Activated CD4-positive, alpha-beta T cell treated with anti-CD3 and anti-CD28 coated beads, Interleukin-2, amount 50 U/mL, for 48 hours (primary cell): ENCODE data around the gene ZNF664.

Experiments
- DNase-seq, 2 experiments: peaks; one replicate each; pipeline ENCODE4 v3.0.0-alpha.2; 2020

The ZNF664 gene

DNA sequence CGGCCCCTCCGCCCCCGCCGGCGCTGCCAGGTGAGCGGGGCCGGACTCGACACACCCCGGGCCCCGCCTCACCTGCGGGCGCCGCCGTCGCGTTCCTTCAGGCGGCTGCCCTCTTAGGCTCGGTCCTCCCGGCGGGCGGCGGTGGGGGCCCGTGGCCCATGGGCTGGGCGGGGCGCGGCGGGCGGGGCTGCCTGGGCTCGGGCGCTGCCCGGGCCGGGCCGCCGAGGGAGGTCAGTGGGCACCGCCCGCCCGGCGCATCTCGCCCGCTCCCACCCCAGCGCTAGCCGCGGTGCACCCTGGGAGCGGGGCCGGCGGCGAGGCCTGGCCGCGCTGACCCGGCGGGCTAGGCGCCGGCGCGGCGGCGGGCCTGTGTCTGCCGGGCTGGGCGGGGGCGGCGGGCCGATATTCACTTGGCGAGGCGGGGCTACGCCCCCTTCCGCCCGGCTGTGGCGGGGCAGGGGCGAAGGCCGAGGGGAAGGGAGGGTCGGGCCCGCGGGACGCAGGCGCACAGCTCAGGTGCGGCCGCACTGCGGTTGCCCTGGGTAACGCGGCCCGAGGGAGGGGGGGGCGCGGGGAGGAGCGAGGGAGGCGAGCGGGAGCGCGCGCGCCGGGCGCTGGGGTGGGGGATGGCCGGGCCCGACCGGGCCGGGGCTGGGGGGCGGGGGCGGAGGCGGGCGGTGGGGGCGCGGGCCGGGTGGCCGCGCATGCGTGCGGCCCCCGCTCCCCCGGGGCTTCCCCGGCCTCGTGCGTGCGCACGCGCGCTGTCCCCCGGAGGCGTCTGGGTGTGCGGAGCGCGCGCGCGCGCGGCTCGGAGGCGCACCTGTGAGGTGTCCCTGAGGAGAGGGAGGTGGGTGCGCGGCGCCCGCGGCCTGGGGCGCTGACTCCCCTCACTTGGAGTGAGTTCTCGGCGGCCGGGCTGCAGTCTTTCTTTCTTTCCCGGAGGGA, at the start of gene ZNF664, which contains the start of gene CCDC92:
TSS of gene ZNF664 (plus strand) at position 759 of the 945 bp plus-strand sequence. CDS start 38,930 bp downstream, outside the sequence.
TSS of gene CCDC92 (minus strand) at position 375 of the 945 bp plus-strand sequence. CDS start 28,526 bp downstream, outside the sequence.
- DNase-seq: peak; percentile 93

DNA sequence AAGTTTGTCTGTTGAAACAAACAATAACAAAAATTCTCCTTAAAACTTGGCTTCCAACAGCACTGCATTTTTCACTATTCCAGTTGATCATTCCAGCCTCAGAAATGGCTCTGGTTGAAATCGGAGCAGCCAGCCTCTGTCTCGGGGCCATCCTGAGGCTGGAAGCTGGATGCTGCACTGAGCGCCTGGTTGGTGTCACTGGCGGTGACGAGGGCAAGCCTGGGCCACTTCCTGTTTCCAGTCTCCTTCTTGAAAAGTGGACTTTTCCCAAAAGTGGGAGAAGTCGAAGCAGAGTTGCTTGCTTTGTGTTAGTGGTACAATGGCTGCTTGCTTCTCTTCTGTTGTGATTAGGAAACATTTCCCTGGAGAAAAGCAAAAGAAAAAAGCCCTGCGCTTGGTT, 49.1 kb upstream of the ZNF664 start:
- DNase-seq: no peak

DNA sequence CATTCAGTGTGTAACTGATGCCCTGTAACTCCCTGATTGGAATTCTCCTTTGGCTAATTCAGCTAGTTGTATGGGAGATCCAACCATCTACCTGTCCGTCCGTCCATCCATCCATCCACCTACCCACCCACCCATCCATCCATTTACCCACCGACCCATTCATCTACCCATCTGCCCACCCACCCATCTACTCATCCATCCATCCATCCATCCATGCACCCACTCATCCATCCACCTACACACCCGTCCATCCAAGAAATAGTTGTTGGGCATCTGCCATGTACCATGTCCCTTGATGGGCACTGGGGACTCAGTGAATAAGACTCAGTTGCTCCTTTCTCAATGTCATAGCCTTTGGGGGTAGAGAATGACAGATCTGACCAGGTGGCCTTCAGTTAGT, 48.5 kb upstream of the ZNF664 start:
- DNase-seq: no peak

DNA sequence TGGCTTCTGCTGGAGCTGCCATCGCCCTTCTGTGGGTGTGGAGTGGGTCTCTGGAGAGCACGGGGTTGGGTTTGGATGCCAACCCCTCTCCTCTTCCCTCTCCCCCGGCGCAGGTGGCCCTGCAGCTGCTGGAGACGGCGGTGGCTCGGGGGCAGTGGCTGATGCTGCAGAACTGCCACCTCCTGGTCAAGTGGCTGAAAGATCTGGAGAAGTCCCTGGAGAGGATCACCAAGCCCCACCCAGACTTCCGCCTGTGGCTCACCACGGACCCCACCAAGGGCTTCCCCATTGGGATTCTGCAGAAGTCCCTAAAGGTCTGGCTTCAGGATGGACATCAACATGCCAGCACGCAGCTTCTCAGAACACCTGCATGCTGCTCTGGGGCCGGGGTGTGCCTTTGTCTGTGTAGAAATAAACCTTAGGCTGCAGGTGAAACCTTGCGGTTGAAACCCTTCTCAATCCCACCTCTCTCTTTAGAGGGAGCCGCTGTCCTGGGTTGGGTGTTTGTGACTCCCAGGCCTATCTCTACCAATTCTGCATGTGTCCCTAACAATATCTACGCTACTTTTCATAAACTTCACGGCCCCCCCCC, 44.6 kb upstream of the ZNF664 start:
- no peak for DNase-seq

DNA sequence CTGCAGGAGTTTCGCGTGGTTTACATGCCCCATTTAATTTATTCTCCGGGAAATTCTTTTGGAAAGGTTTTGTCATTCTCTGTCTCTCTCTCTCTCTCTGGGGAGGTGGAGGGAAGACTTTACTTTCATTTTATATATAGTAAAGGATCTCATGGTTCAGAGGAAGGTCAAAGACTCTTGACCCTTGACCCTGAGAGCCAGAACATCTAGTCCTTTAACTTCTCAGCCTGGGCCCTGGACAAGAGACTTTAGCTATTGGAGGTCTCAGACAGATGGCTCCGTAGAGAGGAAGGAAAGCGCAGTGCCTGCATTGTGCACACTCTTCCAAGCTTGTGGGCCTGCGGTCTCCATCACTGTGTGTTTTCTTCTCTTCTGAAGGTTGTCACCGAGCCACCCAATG, 44.1 kb upstream of the ZNF664 start:
- no peak for DNase-seq

DNA sequence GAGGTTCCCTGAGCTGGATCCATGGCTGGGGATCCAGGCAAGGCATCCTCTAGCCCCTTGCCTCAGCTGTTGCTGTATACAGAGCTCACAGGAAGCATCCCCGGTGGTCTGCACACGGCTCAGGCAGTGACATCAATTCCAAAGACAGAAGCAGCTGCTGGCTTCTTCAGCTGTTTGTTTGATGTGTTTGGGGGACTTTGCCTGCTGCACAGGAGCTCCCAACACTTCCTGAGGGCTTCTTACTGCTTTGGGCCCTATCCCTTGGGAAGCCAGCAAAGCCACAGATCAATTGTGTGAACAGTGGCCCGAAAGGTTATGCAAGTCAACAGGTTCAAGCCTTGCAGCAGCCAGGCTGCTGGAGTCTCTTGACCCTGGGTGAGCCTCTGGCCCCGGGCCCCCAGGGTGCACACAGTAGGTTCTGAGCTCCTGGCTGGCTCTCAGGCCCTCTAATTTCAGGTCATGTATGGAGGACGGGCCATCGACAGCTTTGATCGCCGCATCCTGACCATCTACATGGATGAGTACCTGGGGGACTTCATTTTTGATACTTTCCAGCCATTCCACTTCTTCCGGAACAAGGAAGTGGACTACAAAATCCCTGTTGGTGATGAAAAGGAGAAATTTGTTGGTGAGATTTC, 43.0 kb upstream of the ZNF664 start:
- DNase-seq: no peak

DNA sequence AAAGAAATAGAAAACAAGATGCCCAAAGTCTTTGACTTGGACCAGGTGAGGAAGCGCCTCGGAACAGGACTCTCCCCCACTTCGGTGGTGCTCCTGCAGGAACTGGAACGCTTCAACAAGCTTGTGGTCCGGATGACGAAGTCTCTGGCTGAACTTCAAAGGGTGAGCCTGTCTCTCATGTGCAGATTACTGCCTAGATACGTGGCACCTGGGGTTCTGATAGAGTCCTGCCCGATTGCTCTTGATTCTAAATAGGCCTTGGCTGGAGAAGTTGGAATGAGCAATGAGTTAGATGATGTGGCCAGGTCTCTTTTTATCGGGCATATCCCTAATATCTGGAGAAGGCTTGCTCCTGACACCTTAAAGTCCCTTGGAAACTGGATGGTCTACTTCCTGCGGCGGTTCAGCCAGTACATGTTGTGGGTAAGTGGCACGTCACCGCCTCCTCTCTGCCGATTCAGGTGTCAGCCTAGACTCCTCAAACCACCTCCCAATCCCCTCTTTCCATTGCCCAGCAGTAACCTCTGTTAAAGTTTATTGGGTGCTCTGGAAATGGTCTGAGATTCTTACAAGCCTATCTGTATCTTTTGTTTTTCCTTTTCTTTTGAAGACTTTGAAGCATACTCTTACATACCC, 41.2 kb upstream of the ZNF664 start:
- DNase-seq: peak; percentile 16 to 38

DNA sequence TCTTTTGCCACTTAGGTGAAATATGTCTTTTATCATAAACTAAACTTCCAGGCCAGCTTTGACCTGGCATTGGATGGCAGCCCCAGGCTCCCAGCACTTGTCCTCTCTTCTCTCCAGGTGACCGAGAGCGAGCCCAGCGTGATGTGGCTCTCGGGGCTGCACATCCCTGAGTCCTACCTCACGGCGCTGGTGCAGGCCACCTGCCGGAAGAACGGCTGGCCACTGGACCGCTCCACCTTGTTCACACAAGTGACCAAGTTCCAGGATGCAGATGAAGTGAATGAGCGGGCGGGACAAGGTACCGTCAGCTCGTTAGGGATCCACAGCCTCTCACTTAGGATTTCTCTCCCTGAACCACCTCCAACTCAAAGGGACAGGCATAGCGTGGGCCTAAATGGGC, 39.8 kb upstream of the ZNF664 start:
- no peak for DNase-seq

DNA sequence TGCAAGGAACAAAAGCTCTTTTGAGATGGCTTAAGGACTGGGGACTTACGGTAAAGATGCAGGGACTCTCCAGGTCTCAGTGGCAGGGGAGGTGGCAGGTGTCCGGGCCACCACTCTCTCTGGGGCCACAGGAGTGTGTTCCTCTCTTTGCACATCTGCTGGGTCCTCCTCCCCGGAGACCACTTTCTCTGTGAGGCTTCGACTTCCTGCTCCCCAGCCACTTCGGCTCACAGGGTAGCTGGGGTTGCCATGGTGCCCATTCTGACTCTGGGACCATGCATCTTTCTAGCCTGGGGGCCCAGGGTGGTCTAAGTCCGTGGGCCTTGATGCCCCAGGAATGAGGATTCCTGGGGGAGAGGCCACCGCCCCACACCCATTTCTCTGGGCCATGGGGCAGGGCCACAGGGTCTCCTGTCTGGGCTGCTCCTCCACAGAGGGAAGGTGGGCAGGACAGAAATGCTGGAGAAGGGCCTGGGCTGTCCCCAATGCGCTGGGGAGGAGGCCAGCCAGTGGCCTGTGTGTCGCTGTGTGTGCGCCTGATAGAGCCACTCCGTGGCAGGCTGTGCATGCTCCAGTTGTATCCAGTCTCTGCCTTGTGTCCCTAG, 38.9 kb upstream of the ZNF664 start:
- DNase-seq: no peak

DNA sequence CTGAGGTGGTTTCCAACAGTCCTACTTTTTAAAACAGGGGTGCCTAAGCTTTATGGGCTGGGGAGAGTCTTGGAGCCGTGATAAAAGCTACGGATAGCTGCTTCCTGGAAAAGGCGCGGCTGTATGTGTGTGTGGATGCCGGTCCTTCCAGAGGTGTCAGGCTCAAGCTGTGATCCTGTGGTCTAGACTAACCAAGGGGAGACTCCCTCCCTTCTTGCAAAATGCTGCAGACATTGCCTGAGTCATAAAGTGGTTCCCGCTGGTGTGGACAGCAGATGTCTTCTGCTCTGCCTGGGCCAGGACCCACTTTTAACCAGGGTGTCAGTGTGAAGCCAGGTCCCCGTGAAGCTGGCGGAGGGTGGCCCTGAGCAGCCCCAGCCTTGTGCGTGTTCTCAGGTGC, 38.2 kb upstream of the ZNF664 start:
- DNase-seq: no peak

DNA sequence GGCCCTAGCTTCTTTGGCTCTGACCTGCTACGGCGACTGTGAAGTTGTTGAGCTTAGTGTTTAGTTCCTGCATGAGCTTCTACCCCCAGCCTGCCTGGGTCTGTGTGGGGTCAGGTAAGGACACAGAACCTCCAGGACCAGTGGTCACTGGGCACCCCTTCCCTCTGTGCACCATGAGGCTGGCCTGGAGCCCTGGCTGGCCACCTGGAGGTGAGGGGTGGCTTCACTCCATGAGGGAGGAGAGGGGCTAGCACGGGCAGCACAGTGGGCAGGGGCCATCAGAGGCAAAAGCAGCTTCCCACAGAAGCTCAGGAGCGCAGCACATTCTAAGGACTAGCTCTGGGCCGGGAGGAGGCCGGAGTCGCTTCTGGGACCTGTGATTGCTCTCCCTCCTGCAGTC, 37.1 kb upstream of the ZNF664 start:
- DNase-seq: no peak

DNA sequence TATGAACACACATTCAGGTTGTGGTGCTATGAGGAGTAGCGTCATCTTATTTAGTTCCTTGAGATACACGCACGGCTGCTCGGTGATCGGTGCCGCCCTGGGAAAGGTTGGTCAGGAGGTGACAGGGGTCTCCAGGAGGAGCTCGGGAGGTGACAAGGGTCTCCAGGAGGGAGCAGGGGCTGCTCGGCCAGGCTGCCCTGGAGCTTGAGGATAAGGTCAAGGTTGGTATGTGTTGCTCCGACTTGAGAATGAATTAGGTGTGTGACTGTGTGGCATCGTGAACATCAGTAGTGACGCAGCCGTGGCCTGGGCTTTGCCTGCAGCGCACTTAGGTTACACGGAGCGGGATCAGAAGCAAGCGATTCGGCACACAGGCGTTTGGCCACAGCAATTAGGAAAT, 36.5 kb upstream of the ZNF664 start:
- no peak for DNase-seq

DNA sequence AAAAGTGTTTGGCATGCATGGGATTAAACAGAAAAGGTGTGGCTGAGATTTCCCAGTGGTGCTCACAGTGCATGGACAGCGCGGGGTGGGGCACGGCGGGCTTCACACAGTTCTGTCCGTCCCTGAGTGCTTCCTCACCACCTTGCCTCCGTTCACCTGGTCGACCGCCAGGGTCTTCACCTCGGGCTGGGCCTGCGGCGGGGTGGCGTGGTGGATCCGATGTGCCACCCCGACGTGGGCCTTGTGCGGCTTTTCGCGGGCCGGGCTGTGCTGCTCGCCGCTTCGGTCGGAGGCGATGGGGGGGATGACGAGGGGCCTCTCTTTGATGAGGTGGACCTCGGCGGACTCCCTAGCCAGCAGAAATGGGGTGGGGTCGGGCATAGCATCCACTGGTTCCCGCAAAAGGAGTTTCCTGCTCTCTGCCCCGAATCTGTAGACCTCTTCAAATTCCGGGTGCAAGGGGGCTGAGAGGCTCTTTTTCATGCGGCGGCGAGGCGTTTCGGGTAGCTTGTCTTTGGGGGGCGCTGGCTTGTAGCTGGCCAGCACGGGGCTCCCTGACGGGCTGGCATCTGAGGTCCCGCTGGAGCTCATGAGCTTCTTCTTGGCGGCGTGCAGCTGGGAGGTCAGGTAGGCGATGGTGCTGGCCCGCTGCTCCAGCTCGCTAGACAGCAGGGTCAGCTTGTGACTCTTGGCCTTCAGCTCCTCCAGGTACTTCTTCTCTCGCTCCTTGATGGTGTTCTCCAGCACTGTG, 35.9 kb upstream of the ZNF664 start:
- DNase-seq: no peak

DNA sequence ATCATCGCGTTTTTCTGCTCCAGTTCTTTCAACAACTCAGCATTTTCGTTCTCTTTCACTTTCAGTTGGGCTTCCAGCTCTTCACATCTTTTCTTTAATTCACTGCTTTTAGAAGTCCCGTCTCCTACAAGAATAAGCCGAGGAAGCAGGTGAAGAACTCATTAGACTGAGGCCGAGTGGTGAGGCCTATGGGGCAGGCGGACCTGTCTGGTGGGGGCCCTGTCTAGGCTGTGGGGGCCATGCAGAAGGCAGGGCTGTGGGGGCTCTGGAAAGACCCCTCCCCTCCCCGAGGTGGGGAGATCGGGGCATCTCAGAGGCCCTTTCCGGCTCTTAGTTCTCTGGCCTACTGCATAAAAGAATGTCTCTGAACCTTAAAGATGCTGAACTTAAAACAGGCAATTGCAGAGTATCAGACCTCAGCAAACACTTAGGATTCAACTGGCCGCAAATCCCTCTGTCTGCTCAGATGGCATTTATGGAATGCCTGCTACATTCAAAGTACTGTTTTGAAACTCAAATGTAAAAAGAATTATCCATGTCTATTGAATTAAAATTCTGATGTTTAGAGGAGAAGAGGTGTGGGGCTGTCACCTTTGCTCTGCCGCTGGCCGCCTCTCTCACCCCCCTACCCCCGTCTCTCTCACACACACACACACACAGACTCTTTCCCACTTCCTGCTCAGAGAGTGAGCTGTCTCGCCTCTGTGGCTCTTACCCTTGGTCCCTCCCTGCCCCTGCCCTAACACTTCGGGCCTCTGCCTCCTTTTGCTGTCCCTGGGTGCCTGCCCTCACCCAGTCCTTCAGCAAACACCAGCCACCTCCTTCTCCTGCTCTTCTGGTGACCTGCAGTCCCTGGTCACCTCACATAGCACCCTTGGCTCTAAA, 35.1 kb upstream of the ZNF664 start:
- peak; percentile 49 to 62 for DNase-seq

DNA sequence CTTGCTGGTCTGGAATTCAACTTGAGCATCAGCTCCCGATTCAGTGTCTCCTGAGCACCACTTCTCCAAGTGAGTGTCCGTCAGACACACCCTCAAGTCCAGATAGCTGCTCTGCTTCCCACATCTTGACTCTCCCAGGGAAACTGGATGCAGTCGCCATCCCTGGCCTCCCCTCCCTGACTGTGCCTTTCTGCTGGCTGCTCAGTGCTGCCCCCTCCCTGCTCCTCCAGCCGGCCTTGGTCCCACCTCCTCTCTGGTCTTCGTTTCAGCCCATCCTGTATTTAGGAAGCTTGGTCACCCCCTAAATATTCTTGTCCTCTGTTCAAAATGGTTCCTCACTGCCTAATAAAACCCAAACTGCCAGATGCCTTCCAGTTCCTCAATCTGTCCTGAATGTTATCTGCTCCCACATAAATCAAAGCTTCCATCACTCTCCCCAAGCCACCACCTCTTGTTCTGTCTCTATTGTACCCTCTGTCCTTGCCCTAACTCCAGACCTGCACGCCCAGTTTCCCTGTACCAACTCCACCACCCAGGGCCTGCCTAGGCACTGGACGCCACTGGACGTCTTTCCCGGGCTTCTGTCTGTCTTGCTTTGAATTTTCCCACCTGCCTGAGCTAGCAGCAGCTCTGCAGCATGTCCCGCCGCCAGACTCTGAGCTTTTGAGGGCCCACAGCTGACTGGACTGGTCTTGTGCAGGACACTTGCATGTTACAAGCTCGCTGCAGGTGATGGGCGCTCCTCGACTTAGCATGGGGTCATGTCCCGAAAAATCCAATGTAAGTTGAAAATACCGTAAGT, 34.1 kb upstream of the ZNF664 start:
- DNase-seq: peak; percentile 30 to 44

DNA sequence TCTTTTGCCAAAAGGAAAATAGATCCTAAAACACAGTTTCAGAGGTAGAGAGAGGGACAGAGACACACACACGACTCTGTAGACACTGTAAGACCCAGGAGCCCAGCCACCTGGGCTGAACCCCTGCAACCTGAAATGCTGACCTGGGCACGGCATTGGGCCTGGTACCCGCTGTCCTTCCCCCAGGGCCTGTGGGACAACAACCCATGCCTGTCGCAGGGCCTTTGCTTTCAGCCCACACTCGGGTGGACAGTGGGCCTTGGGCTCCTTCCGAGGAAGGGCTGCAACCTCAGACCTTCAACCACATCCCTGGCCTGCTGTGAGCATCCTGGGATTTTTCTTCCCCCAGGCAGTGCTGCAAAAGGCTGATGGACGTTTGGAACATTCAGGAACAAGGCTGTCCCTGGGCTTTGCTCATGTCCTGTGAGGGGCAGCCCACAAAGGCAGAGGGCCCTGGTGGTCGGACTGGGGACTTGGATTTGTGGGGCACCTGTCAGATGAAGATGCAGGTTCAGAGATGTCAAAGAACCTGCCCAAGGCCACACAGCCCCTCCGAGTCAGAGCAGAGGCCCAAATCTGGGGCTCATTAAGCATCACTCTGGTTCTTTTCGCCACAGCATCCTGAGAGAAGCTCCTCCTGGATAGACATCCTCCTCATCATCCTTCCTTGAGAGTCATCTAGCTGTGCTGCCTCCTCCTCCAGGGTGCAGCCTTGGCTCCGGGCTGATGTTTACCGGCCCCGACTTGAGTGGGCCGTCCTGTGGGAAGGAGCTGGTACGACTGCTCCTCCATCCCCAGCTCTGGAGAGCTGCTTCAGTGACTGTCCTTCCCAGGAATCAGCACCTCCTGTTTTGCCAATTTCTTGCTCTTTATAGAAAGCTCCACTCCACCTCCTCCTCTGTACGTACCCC, 33.0 kb upstream of the ZNF664 start:
- DNase-seq: no peak

DNA sequence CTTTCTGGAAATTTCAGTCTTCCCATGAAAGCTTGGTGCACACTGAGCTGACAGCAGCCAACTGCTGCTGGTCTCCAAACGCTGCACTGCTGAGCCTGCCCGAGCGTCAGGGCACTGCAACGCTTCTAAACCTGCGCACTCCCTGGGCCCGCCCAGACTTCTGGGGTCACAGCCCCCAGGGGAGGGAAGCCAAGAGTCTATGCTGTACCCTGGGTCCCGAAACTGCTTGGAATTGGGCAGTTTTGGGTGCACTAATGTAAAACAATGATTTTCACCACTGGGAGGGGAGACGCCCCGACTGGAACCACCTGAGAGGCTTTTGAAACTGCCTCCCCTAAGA, 32.4 kb upstream of the ZNF664 start:
- DNase-seq: no peak

DNA sequence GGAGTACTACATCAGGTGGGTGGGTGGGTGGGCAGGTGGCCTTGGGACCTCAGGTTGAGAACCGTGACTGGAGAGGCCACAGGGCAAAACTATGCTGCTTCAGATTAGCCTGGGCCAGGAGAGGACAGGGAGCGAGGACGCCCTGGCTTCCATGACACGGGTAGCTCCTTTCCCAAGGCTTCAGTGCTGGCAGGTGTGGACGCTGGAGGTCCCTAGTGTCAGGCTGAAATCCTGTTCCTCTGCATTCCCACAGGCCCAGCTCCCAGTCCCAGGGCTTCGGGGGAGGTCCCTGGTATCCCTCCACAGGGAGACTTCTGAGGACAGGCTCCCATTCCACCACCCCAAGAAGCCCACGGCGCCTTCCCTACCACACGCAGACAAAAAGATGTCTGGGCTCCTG, 32.0 kb upstream of the ZNF664 start:
- no peak for DNase-seq

DNA sequence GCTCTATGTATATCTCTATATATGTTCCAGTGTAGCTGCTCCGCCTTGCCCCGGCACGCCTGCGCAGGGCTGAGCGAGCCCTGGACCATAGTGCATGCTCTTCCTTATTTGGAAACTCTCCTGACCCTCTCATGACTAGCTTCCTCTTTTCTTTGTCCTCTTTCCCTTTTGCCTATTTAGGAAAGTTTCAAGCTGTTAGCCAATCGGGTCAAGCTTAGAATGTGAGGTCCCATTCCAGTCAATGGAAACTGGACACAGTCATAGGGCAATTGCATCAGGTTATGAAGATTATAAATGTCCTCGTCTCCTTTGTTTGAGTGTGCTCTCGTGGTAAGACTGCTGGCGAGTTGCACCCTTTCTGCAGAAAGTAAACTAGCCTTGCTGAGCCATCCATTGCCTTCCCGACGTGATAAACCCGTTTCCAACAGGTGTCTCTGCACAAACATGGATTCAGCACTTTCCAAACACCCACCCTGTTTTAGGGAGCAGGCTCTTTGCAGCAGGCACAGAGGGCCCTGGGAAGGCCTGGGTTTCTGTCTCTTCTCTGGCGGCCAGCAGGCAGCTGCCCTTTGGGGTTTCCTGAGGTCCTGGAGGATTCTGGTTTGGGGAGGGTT, 31.3 kb upstream of the ZNF664 start:
- DNase-seq: no peak
